OCI-LY1 (cell line): ENCODE measurements around the gene DCC.

ENCODE experiments used
- H2AFZ ChIP-seq: fragments of 200-600 bp; sonication (generic), shearing (Covaris generic); 2 replicates; pipeline ENCODE4 v1.6.0; 2014; ENCODE audit warnings: antibody characterized with exemption, mild to moderate bottlenecking, low read length
- H3F3A ChIP-seq: fragments of 200-600 bp; sonication (generic), shearing (Covaris generic); 2 replicates; pipeline ENCODE4 v1.6.0; 2014; ENCODE audit warnings: mild to moderate bottlenecking, antibody characterized with exemption, low read length, moderate library complexity; ENCODE audit not compliant: insufficient read depth
- H3K27ac ChIP-seq: fragments of 200-600 bp; sonication (generic); 2 replicates; pipeline ENCODE4 v1.5.1; 2014; ENCODE audit warnings: low read length, mixed run types, mild to moderate bottlenecking, low read depth; ENCODE audit not compliant: poor library complexity, severe bottlenecking
- H3K27me3 ChIP-seq: fragments of 200-600 bp; sonication (generic); 2 replicates; pipeline ENCODE4 v1.6.0; 2014; ENCODE audit warnings: antibody characterized with exemption, mild to moderate bottlenecking, low read length, moderate library complexity; ENCODE audit not compliant: insufficient read depth
- H3K36me3 ChIP-seq: fragments of 200-600 bp; sonication (generic); 2 replicates; pipeline ENCODE4 v1.6.1; 2014; ENCODE audit warnings: mild to moderate bottlenecking, antibody characterized with exemption, low read length, moderate library complexity, mixed read lengths; ENCODE audit not compliant: insufficient read depth
- H3K4me1 ChIP-seq: fragments of 200-600 bp; sonication (generic); 2 replicates; pipeline ENCODE4 v1.5.1; 2014; ENCODE audit warnings: mild to moderate bottlenecking, low read length, moderate library complexity; ENCODE audit not compliant: insufficient read depth, severe bottlenecking
- H3K4me2 ChIP-seq: fragments of 200-600 bp; sonication (generic), shearing (Covaris generic); 2 replicates; pipeline ENCODE4 v1.6.1; 2014; ENCODE audit warnings: low read length
- H3K4me3 ChIP-seq: fragments of 200-600 bp; sonication (generic); 2 replicates; pipeline ENCODE4 v1.5.1; 2014; ENCODE audit warnings: low read length, low read depth, mild to moderate bottlenecking, mixed read lengths; ENCODE audit not compliant: poor library complexity, severe bottlenecking
- H3K79me2 ChIP-seq: fragments of 200-600 bp; shearing (Covaris generic); 2 replicates; pipeline ENCODE4 v1.6.1; 2016; ENCODE audit warnings: mixed run types, low read length, mixed read lengths; ENCODE audit not compliant: insufficient read depth
- H3K9ac ChIP-seq: fragments of 200-600 bp; sonication (generic), shearing (Covaris generic); 2 replicates; pipeline ENCODE4 v1.6.1; 2014; ENCODE audit warnings: mild to moderate bottlenecking, low read length, mixed read lengths
- H3K9me2 ChIP-seq: fragments of 200-600 bp; sonication (generic), shearing (Covaris generic); 2 replicates; pipeline ENCODE4 v1.6.1; 2014; ENCODE audit warnings: low read depth, mild to moderate bottlenecking, low read length, mixed read lengths
- H3K9me3 ChIP-seq: fragments of 200-600 bp; shearing (Covaris generic); 2 replicates; pipeline ENCODE4 v1.6.1; 2014; ENCODE audit warnings: low read length, mixed read lengths
- H4K20me1 ChIP-seq: fragments of 200-600 bp; sonication (generic), shearing (Covaris generic); 2 replicates; pipeline ENCODE4 v1.6.0; 2016; ENCODE audit warnings: mild to moderate bottlenecking, low read length; ENCODE audit not compliant: insufficient read depth
- EZH2 ChIP-seq: fragments of 200-600 bp; sonication (generic), shearing (Covaris generic); IDR thresholded peaks from 2 replicates; pipeline ENCODE4 v1.8.0; 2017; ENCODE audit warnings: borderline replicate concordance, mixed run types, mild to moderate bottlenecking, antibody characterized with exemption, low read length, moderate library complexity, mixed read lengths
- TF ChIP-seq, protein P1 (sequence below): fragments of 200-600 bp; sonication (generic), shearing (Covaris generic); IDR thresholded peaks from 2 replicates; pipeline ENCODE4 v1.5.1; 2017; ENCODE audit warnings: mild to moderate bottlenecking, antibody characterized with exemption, low read length, moderate library complexity, mixed read lengths

The DCC gene

DNA sequence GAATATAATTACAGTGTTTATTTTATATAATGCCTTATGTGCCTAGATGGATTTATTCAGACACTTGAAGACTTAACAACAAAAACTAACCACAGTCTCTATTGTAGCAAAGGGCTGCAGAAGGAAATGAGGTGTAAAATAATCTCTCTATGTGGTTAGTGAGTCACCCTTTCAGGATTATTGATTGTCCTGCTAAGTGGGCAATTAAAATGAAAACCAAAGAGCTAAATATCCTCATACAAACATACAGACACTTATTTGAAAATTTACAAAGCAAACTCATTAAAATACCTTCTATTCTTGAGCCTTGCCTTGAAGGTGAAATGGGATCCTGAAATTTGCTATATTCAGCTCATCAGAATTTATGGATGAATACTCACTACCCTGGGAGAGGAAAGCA lies 27.7 kb upstream of the DCC start:
- TF ChIP-seq, protein P1, sequence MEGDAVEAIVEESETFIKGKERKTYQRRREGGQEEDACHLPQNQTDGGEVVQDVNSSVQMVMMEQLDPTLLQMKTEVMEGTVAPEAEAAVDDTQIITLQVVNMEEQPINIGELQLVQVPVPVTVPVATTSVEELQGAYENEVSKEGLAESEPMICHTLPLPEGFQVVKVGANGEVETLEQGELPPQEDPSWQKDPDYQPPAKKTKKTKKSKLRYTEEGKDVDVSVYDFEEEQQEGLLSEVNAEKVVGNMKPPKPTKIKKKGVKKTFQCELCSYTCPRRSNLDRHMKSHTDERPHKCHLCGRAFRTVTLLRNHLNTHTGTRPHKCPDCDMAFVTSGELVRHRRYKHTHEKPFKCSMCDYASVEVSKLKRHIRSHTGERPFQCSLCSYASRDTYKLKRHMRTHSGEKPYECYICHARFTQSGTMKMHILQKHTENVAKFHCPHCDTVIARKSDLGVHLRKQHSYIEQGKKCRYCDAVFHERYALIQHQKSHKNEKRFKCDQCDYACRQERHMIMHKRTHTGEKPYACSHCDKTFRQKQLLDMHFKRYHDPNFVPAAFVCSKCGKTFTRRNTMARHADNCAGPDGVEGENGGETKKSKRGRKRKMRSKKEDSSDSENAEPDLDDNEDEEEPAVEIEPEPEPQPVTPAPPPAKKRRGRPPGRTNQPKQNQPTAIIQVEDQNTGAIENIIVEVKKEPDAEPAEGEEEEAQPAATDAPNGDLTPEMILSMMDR, result no peak
- no peak for TF ChIP-seq EZH2
- Histone ChIP-seq H3K4me3 (no peak overlapping the region), H3K4me1 (no peaks in the 10 kb centered on the region), H3F3A (no peaks in the 10 kb centered on the region), H3K27me3 (no peaks in the 10 kb centered on the region), H3K4me2 (no peak overlapping the region), H4K20me1 (no peaks in the 10 kb centered on the region), H2AFZ (no peak overlapping the region), H3K9ac (no peak overlapping the region), H3K27ac (no peak overlapping the region), H3K36me3 (no peaks in the 10 kb centered on the region), H3K9me2 (no peaks in the 10 kb centered on the region), H3K79me2 (no peaks in the 10 kb centered on the region), H3K9me3 (no peaks in the 10 kb centered on the region)

DNA sequence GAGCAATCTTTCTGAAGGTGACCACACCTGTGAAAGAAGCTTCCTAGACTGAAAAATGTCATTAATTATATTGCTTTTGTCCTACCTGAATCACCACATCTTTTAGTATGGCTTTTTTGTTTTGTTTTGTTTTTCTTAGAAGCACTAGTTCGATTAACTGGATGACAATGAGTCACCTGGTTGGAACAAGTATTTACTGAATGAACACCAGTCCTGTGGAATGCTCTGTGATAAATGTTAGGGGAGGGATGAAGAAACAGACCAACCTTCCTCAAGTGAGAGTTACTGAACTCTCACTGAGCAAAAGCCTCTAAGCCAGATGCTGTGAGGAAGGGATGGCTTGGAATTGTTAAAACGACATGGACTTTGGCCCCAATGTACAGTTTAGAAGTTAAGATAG lies 26.8 kb upstream of the DCC start:
- Histone ChIP-seq H3K4me1 (no peaks in the 10 kb centered on the region), H3K4me3 (no peak overlapping the region), H3K9me2 (no peaks in the 10 kb centered on the region), H3K27me3 (no peaks in the 10 kb centered on the region), H3K27ac (no peak overlapping the region), H3K9ac (no peak overlapping the region), H3K9me3 (no peaks in the 10 kb centered on the region), H3F3A (no peaks in the 10 kb centered on the region), H2AFZ (no peak overlapping the region), H3K4me2 (no peak overlapping the region), H3K36me3 (no peaks in the 10 kb centered on the region), H4K20me1 (no peaks in the 10 kb centered on the region), H3K79me2 (no peaks in the 10 kb centered on the region)
- TF ChIP-seq, protein P1, result no peak

DNA sequence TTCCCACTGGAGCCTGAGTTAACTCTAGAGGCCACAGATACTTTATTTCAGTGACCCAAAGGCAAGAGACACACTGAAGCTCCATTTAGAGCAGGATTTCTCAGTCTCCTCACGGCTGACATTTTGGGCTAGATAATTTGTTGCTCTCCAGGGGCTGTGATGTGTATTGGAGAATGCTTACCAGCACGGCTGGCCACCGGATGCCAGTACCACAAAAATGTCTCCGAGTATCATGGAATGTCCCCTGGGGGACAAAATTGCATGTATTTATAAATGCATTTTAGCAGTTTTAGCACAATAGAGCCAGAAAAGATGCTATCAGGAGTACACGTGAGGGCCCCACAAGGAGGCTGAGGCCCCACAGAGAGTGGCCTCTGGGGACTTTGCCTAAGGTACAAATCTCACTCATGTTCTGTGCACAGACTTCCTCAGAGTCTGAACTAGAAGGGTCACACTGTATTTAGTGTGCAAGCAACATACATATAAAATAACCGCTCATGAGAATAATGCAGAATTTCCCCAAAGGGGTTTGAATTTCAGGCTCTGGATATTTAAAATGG lies 20.5 kb upstream of the DCC start:
- H3K9ac ChIP-seq, result no peak overlapping the region
- H3K4me2 ChIP-seq, result no peak overlapping the region
- H3F3A ChIP-seq, result no peaks in the 10 kb centered on the region
- H3K9me3 ChIP-seq, result no peaks in the 10 kb centered on the region
- H3K4me1 ChIP-seq, result no peaks in the 10 kb centered on the region
- H3K27me3 ChIP-seq, result no peaks in the 10 kb centered on the region
- no peaks in the 10 kb centered on the region for H4K20me1 ChIP-seq
- TF ChIP-seq, protein P1, result no peak
- TF ChIP-seq EZH2, result no peak
- H3K4me3 ChIP-seq, result no peak overlapping the region
- no peaks in the 10 kb centered on the region for H3K9me2 ChIP-seq
- no peak overlapping the region for H3K27ac ChIP-seq
- no peaks in the 10 kb centered on the region for H3K36me3 ChIP-seq
- no peaks in the 10 kb centered on the region for H3K79me2 ChIP-seq
- H2AFZ ChIP-seq, result no peak overlapping the region
